ENCODE results near the gene POLE. TPM values are rescaled to one million over a fixed set of nuclear protein-coding genes. Genes with fewer than 3 reads are reported as not detected.
A peak's percentile ranks its signal among the peaks of the same experiment; 100 is the strongest.

The POLE gene
- total RNA-seq, 1 donor from 2014 or later = 174 TPM

GRCh38 chr12:132630672-132631071, 56.5 kb downstream of the POLE start:
- TF ChIP-seq, protein P1, sequence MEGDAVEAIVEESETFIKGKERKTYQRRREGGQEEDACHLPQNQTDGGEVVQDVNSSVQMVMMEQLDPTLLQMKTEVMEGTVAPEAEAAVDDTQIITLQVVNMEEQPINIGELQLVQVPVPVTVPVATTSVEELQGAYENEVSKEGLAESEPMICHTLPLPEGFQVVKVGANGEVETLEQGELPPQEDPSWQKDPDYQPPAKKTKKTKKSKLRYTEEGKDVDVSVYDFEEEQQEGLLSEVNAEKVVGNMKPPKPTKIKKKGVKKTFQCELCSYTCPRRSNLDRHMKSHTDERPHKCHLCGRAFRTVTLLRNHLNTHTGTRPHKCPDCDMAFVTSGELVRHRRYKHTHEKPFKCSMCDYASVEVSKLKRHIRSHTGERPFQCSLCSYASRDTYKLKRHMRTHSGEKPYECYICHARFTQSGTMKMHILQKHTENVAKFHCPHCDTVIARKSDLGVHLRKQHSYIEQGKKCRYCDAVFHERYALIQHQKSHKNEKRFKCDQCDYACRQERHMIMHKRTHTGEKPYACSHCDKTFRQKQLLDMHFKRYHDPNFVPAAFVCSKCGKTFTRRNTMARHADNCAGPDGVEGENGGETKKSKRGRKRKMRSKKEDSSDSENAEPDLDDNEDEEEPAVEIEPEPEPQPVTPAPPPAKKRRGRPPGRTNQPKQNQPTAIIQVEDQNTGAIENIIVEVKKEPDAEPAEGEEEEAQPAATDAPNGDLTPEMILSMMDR (conservative IDR thresholded peaks at IDR 0.05) = no peak
- Mint-ChIP-seq H3K9me3 (no peaks in the 10 kb centered on the region), H3K4me3 (no peak overlapping the region), H3K27me3 (ENCODE audit: low read depth) (no peaks in the 10 kb centered on the region), H3K4me1 (no peaks in the 10 kb centered on the region), H3K27ac (ENCODE audit: unreplicated experiment) (no peak overlapping the region), H3K36me3 (ENCODE audit: low read depth) (peaks cover 33% of the 10 kb centered on the region)
- no peak for DNase-seq (ENCODE audit: low read depth, low spot score)

DNA sequence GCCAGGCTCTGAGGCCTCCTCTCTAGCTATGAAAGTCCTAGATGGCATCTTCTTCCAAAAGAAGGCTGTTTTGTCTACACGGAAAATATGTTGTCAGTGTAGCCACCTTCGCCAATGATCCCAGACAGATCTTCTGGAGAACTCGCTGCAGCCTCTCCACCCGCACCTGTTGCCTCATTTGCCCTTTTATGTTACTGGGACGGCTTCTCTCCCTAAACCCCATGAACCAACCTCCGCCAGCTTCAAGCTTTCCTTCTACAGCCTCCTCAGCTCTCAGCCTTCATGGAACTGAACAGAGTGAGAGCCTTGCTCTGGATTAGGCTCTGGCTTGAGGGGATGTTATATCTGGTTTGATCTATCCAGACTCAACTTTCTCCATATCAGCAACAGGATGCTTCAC, 57.8 kb downstream of the POLE start:
- DNase-seq (ENCODE audit: low read depth, low spot score) = no peak
- no peaks in the 10 kb centered on the region for H3K9me3 Mint-ChIP-seq
- no peaks in the 10 kb centered on the region for H3K4me1 Mint-ChIP-seq
- H3K27me3 Mint-ChIP-seq (ENCODE audit: low read depth) = no peaks in the 10 kb centered on the region
- no peak overlapping the region for H3K27ac Mint-ChIP-seq (ENCODE audit: unreplicated experiment)
- no peak overlapping the region for H3K4me3 Mint-ChIP-seq
- TF ChIP-seq, protein P1 (conservative IDR thresholded peaks at IDR 0.05) = no peak
- H3K36me3 Mint-ChIP-seq (ENCODE audit: low read depth) = peaks cover 31% of the 10 kb centered on the region

DNA sequence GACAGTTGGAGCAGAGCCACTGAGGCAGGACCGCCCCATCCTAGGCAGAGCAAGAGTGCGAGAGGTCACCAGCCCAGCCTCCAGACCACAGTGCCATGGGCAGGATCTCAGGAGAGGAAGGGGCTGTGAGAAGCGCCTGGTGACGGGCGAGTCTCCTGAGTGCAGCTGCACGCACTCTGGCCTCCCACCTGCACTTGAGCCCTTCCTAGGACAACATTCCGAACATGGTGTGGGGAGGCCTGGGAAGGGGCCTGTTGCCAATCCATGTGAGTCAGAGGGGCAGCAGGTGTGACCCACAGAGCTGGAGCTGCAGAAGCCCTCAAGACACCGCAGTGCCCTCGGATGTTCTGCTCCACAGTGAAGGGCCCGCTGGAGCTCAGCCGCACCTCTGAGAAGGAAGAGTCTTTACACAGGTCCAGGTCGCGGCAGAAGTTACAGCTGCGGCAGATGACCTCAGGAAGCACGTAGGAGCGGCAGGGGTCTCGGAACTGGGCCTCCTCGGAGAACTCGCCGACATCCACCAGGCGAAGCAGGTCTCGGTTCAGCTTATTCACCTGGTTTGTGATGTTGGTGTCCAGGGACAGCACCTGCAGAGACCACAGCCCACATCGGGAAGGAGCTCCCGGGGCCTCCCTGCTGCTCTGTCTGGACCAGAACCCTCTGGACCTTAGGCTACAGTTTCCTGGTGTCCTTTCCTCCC, 61.3 kb downstream of the POLE start:
- Mint-ChIP-seq H3K27ac (ENCODE audit: unreplicated experiment) (no peak overlapping the region), H3K9me3 (no peaks in the 10 kb centered on the region), H3K4me1 (peaks cover 11% of the 10 kb centered on the region), H3K36me3 (ENCODE audit: low read depth) (peaks cover 22% of the 10 kb centered on the region), H3K27me3 (ENCODE audit: low read depth) (peaks cover 13% of the 10 kb centered on the region), H3K4me3 (no peak overlapping the region)
- TF ChIP-seq, protein P1 (conservative IDR thresholded peaks at IDR 0.05) = no peak
- no peak for DNase-seq (ENCODE audit: low read depth, low spot score)

DNA sequence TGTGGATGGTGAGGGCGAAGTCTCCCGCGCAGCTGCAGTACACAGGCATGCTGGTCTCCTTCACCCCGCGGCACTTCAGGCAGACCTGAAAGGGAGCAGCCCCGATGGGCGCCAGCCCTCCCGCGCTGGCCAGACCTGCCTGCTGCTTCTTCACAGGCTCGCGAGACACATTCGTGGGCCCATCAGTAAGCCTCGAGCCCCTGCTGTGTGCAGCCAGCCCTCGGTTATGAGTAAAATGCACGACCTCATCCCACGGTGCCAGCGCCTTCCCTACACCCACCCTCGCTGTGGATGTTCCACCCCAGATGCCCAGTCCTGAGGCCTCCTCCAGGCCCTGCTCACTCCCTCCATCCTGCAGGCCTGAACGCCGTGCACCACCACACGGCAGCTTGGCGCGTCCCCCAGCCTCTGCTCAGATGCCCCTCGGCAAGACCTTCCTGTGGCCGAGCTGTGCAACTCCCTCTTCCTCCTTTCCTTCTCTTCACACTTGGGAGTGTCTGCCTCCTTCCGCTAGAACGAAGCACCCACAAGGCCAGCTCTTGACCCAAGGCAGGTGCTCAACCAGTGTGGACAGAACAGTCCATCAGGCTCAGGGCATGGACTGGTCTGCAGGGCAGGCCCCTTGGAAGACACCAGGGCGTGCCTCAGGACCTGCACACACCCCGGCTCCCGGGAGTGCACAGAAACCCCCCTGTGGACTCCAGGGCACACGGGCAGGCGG, 62.1 kb downstream of the POLE start:
- no peak for DNase-seq (ENCODE audit: low read depth, low spot score)
- Mint-ChIP-seq H3K36me3 (ENCODE audit: low read depth) (peaks cover 16% of the 10 kb centered on the region), H3K4me3 (no peak overlapping the region), H3K27me3 (ENCODE audit: low read depth) (peaks cover 22% of the 10 kb centered on the region), H3K4me1 (peaks cover 11% of the 10 kb centered on the region), H3K27ac (ENCODE audit: unreplicated experiment) (peak overlapping the region; percentile 35), H3K9me3 (no peaks in the 10 kb centered on the region)
- TF ChIP-seq, protein P1 (conservative IDR thresholded peaks at IDR 0.05) = no peak

DNA sequence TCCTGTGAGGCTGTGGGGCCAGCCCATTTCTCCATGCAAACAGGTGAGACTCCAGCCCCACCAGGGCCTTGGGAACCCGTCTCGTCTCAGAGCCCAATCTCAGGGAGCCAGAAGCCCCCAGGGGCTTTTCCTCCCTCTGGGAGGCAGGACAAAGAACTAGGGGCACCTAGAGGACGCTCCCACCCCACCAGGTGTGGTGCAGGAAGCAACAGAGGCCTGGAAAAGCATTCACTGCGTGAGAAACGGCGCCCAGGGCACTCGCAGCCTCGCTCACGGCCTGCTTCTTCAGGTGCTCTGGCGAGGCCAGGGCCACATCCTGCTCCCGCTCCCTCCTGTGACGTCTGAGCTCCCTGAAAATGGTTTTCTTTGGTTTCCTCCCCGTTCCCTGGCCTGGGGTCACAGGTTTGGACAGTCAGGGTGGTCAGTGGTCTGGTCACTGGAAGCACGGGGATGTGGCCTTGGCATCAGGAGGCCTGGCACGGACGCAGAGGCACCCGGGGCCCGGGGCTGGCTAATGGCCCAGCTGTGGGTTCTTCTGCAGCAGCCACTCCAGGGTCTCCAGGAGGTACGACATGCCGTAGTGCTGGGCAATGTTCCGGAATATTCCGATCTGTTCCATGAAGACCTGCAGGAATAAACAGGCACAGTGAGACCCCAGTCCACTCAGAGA, 62.8 kb downstream of the POLE start:
- no peak for DNase-seq (ENCODE audit: low read depth, low spot score)
- peaks cover 10% of the 10 kb centered on the region for H3K36me3 Mint-ChIP-seq (ENCODE audit: low read depth)
- H3K4me1 Mint-ChIP-seq = peaks cover 11% of the 10 kb centered on the region
- no peak overlapping the region for H3K27ac Mint-ChIP-seq (ENCODE audit: unreplicated experiment)
- H3K4me3 Mint-ChIP-seq = no peak overlapping the region
- no peaks in the 10 kb centered on the region for H3K9me3 Mint-ChIP-seq
- TF ChIP-seq, protein P1 (conservative IDR thresholded peaks at IDR 0.05) = no peak
- peaks cover 23% of the 10 kb centered on the region for H3K27me3 Mint-ChIP-seq (ENCODE audit: low read depth)

All from neural crest cell (in vitro differentiated cells).